ENCODE data around the gene TMPRSS11B. TPM values are rescaled to one million over a fixed set of nuclear protein-coding genes. Genes with fewer than 3 reads are reported as not detected.

TMPRSS11B gene
- total RNA-seq, 1 experiment from 2014 or later: not detected

DNA sequence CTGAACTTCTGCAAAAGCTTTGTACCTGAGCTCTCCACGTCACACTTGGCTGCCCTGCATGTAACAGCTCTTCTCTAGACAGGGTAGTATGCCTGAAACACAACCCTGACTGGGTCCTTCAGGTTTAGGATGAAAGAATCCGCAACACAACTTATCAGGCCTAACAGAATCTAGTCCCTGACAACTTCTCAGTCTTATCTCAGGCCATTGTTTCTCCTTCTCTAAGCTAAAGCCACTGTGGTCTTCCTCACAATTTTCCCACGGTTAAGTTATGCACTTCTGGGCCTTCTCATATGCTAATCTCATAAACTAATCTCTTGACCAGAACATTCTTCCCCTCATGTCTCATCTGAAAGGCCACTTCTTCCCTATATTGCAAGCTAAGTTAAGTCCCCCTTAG lies 10.8 kb upstream of the TMPRSS11B start:
- H3K4me3 ChIP-seq (replicated peaks in 1 of 2; ENCODE audit: low read depth in 1 of 2, low read length in 2 of 2): no peak overlapping the region
- H4K20me1 ChIP-seq (ENCODE audit: insufficient read depth): no peaks in the 10 kb centered on the region
- no peak for TF ChIP-seq ELF1 (IDR thresholded peaks at IDR 0.05; ENCODE audit: borderline replicate concordance, low read depth)
- TF ChIP-seq, protein P1, sequence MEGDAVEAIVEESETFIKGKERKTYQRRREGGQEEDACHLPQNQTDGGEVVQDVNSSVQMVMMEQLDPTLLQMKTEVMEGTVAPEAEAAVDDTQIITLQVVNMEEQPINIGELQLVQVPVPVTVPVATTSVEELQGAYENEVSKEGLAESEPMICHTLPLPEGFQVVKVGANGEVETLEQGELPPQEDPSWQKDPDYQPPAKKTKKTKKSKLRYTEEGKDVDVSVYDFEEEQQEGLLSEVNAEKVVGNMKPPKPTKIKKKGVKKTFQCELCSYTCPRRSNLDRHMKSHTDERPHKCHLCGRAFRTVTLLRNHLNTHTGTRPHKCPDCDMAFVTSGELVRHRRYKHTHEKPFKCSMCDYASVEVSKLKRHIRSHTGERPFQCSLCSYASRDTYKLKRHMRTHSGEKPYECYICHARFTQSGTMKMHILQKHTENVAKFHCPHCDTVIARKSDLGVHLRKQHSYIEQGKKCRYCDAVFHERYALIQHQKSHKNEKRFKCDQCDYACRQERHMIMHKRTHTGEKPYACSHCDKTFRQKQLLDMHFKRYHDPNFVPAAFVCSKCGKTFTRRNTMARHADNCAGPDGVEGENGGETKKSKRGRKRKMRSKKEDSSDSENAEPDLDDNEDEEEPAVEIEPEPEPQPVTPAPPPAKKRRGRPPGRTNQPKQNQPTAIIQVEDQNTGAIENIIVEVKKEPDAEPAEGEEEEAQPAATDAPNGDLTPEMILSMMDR (IDR thresholded peaks at IDR 0.05 in 2 of 3, conservative IDR thresholded peaks at IDR 0.05 in 1 of 3; ENCODE audit: borderline replicate concordance in 1 of 3, insufficient read depth in 1 of 3, low read depth in 2 of 3, low read length in 2 of 3): no peak
- no peak for TF ChIP-seq POLR2AphosphoS5 (IDR thresholded peaks at IDR 0.05; ENCODE audit: low read depth, low read length)
- ChIA-PET CTCF (no interaction called here), RAD21 (ENCODE audit: low non-redundant PET in 1 of 2, low total read pairs in 2 of 2, uncharacterized antibody in 2 of 2, unreplicated experiment in 2 of 2) (no interaction called here), POLR2A (no interaction called here)
- intact Hi-C loops (cut with micrococcal nuclease): no loop called here
- H3K36me3 ChIP-seq (ENCODE audit: control insufficient read depth in 1 of 2, insufficient read depth in 2 of 2, low read length in 2 of 2): no peaks in the 10 kb centered on the region
- no peaks in the 10 kb centered on the region for H3K79me2 ChIP-seq (ENCODE audit: insufficient read depth, low read length)
- H2AFZ ChIP-seq (ENCODE audit: low read depth, low read length, poor library complexity, severe bottlenecking): no peak overlapping the region
- no peak overlapping the region for H3K27ac ChIP-seq (ENCODE audit: low read depth, low read length)
- no peak overlapping the region for H3K4me2 ChIP-seq (ENCODE audit: low read length)
- H3K4me1 ChIP-seq (ENCODE audit: control insufficient read depth in 1 of 2, insufficient read depth in 2 of 2, low read length in 2 of 2): no peaks in the 10 kb centered on the region
- no peak for ATAC-seq
- no peaks in the 10 kb centered on the region for H3K9me3 ChIP-seq (ENCODE audit: control insufficient read depth in 1 of 2, insufficient read depth in 1 of 2, low read depth in 1 of 2, low read length in 2 of 2)
- BruUV-seq (replicated peaks): no TSS peak
- H3K9ac ChIP-seq (ENCODE audit: low read length): no peak overlapping the region
- DNase-seq (ENCODE audit: low read depth, low spot score): no peak
- no peaks in the 10 kb centered on the region for H3K9me2 ChIP-seq (ENCODE audit: insufficient read depth)
- no peaks in the 10 kb centered on the region for H3K27me3 ChIP-seq (ENCODE audit: insufficient read depth, low read length)

DNA sequence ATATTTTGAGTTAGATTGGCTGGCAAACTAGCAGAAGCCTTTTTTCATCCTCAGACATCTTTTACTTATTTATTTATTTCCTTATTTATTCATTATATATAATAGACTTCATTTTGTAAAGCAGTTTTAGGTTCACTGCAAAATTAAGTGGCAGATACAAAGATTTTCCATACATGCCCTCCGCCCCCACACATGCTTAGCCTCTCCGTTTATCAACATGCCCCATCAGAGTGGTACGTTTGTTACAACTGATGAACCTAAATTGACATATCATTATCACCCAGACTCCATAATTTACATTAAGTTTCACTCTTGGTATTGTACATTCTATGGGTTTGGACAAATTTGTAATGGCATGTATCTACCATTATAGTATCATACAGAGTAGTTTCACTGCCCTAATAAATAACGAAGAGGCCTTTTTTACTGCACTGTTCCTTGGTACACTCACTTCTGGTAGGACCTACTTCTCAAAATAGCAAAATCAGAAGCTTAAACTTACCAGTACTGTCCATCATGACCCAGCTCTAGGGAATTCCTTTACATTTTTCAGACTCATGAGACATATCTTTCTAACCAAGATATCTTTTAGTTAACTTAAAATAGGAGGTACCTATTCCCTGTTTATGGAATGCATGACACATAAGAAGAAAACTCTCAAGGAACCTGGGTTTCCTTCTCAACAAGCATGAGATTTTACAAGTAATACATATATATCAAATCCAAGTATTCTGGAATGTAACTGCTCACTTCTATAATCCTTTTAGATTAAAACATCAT lies 4.8 kb upstream of the TMPRSS11B start:
- no peak overlapping the region for H3K4me2 ChIP-seq (ENCODE audit: low read length)
- DNase-seq (ENCODE audit: low read depth, low spot score) (no peak), ATAC-seq (no peak)
- H3K9me3 ChIP-seq (ENCODE audit: control insufficient read depth in 1 of 2, insufficient read depth in 1 of 2, low read depth in 1 of 2, low read length in 2 of 2): no peaks in the 10 kb centered on the region
- H3K9me2 ChIP-seq (ENCODE audit: insufficient read depth): no peaks in the 10 kb centered on the region
- H3K27ac ChIP-seq (ENCODE audit: low read depth, low read length): no peak overlapping the region
- H3K79me2 ChIP-seq (ENCODE audit: insufficient read depth, low read length): no peaks in the 10 kb centered on the region
- no peaks in the 10 kb centered on the region for H3K27me3 ChIP-seq (ENCODE audit: insufficient read depth, low read length)
- RAD21 ChIA-PET (ENCODE audit: low non-redundant PET in 1 of 2, low total read pairs in 2 of 2, uncharacterized antibody in 2 of 2, unreplicated experiment in 2 of 2): no interaction called here
- H3K9ac ChIP-seq (ENCODE audit: low read length): no peak overlapping the region
- no peaks in the 10 kb centered on the region for H4K20me1 ChIP-seq (ENCODE audit: insufficient read depth)
- H3K4me1 ChIP-seq (ENCODE audit: control insufficient read depth in 1 of 2, insufficient read depth in 2 of 2, low read length in 2 of 2): no peaks in the 10 kb centered on the region
- POLR2A ChIA-PET: no interaction called here
- H2AFZ ChIP-seq (ENCODE audit: low read depth, low read length, poor library complexity, severe bottlenecking): no peak overlapping the region
- intact Hi-C loops (cut with micrococcal nuclease): no loop called here
- no peaks in the 10 kb centered on the region for H3K36me3 ChIP-seq (ENCODE audit: control insufficient read depth in 1 of 2, insufficient read depth in 2 of 2, low read length in 2 of 2)
- no peak overlapping the region for H3K4me3 ChIP-seq (replicated peaks in 1 of 2; ENCODE audit: low read depth in 1 of 2, low read length in 2 of 2)
- CTCF ChIA-PET: no interaction called here
- BruUV-seq (replicated peaks): no TSS peak
- TF ChIP-seq JUND (IDR thresholded peaks at IDR 0.05): no peak
- no peak for TF ChIP-seq TCF7L2 (IDR thresholded peaks at IDR 0.05; ENCODE audit: borderline replicate concordance, extremely low read depth, insufficient read depth, insufficient read length)
- no peak for TF ChIP-seq EZH2phosphoT487 (IDR thresholded peaks at IDR 0.05; ENCODE audit: borderline replicate concordance)
- TF ChIP-seq CEBPB (IDR thresholded peaks at IDR 0.05; ENCODE audit: low read depth): no peak
- no peak for TF ChIP-seq YY1 (IDR thresholded peaks at IDR 0.05; ENCODE audit: extremely low read depth, insufficient replicate concordance, low read depth, low read length)
- TF ChIP-seq ELF1 (IDR thresholded peaks at IDR 0.05; ENCODE audit: borderline replicate concordance, low read depth): no peak
- TF ChIP-seq ZNF274 (IDR thresholded peaks at IDR 0.05; ENCODE audit: low read depth, low read length): no peak
- TF ChIP-seq CBX3 (IDR thresholded peaks at IDR 0.05; ENCODE audit: low read depth): no peak
- TF ChIP-seq, protein P2, sequence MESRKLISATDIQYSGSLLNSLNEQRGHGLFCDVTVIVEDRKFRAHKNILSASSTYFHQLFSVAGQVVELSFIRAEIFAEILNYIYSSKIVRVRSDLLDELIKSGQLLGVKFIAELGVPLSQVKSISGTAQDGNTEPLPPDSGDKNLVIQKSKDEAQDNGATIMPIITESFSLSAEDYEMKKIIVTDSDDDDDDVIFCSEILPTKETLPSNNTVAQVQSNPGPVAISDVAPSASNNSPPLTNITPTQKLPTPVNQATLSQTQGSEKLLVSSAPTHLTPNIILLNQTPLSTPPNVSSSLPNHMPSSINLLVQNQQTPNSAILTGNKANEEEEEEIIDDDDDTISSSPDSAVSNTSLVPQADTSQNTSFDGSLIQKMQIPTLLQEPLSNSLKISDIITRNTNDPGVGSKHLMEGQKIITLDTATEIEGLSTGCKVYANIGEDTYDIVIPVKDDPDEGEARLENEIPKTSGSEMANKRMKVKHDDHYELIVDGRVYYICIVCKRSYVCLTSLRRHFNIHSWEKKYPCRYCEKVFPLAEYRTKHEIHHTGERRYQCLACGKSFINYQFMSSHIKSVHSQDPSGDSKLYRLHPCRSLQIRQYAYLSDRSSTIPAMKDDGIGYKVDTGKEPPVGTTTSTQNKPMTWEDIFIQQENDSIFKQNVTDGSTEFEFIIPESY (IDR thresholded peaks at IDR 0.05; ENCODE audit: extremely low read depth, insufficient replicate concordance, low read length): no peak
- no peak for TF ChIP-seq POLR2A (IDR thresholded peaks at IDR 0.05; ENCODE audit: borderline replicate concordance, extremely low read depth, insufficient read depth, insufficient read length)
- TF ChIP-seq, protein P3, sequence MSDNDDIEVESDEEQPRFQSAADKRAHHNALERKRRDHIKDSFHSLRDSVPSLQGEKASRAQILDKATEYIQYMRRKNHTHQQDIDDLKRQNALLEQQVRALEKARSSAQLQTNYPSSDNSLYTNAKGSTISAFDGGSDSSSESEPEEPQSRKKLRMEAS (IDR thresholded peaks at IDR 0.05): no peak
- no peak for TF ChIP-seq SP1 (IDR thresholded peaks at IDR 0.05; ENCODE audit: low read depth)
- TF ChIP-seq SIN3A (IDR thresholded peaks at IDR 0.05; ENCODE audit: low read depth): no peak
- no peak for TF ChIP-seq ZFX (IDR thresholded peaks at IDR 0.05)
